CD4-positive, alpha-beta T cell treated with Interleukin-15 for 1 hour (primary cell): ENCODE data around the gene HRK.
A peak's percentile ranks its signal among the peaks of the same experiment; 100 is the strongest.

Experiments
- DNase-seq: peaks from one replicate; pipeline ENCODE4 v3.0.0-alpha.2; 2020

Gene HRK

GRCh38 chr12:116897476-116897875, 16.2 kb upstream of the HRK start:
- no peak for DNase-seq

GRCh38 chr12:116896411-116896924, 15.2 kb upstream of the HRK start:
- DNase-seq, result no peak

- no peak for DNase-seq
These were observed 13.7 kb upstream of the HRK start for GRCh38 chr12:116894913-116895312.

GRCh38 chr12:116892349-116893140, 11.3 kb upstream of the HRK start:
- no peak for DNase-seq

DNA sequence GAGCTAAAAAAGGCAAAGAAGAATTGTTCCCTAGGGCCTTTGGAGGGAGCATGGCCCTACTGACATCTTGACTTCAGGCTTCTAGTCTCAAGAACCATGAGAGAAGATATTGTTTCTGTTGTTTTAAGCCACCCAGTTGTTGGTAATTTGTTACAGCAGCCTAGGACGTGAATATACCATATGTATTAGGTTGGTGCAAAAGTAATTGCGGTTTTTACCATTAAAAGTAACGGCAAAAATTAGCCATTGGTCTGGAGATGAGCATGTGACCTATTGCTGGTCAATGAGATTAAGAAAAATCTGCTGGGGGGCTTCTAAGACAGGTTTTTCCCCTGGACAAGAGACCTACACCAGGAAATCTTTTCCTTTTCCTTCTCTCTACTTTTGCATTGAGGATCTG, 9.8 kb upstream of the HRK start:
- DNase-seq, result no peak

DNA sequence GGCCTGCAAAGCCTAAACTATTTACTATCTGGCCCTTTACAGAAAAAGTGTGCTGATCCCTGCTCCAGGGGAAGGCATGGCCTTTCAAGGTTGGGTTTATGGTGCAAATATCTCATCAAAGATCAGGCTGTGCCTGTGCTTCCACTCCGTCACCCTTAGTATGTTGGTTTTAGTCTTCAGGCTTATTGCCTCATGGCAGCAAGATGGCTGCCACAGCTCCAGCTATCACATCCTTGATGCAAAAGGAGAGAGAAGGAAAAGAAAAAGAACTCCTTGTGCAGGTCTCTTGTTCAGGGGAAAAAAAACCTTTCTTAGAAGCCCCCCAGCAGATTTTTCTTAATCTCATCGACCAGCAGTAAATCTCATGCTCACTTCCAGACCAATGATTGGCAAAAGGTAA, 9.1 kb upstream of the HRK start:
- DNase-seq, result no peak

- DNase-seq, result no peak
These were observed 6.7 kb upstream of the HRK start for GRCh38 chr12:116887897-116888296.

- no peak for DNase-seq
These were observed 6.0 kb upstream of the HRK start for GRCh38 chr12:116887244-116887643.

DNA sequence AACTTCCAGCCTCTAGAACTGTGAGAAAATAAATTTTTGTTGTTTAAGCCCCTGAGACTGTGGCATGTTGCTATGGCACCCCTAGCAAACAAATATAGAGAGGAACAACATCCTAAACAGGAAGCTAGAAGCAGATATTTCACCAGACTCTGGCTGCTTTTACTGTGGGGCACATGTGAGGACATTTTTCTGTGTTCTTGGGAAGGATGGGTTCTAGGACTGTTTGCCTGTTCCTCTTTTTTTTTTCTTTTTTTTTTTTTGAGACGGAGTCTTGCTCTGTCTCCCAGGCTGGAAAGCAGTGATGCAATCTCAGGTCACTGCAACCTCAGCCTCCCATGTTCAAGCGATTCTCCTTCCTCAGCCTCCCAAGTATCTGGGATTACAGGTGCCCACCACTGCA, 4.2 kb upstream of the HRK start:
- DNase-seq, result peak; percentile 37

- DNase-seq, result no peak
These were observed 3.6 kb upstream of the HRK start for GRCh38 chr12:116884871-116885270.

DNA sequence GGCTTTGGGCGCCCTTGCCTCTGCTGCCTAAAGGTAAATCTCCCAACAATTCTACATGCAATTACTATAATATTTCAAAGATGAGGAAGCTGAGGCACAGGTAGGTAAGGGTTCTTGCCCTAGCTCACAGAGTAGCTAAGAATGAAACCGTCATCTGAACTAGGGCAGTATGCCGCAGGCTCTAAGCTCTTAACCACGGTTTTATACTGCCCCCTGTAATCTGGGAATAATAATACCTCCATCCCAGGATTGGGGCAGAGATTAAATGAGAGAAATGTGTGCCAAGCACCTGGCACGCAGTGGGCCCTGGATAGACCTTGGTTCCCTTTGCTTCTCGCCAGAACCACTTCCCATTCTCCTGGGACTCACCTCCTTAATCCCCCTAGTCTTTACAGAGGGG, 1.5 kb upstream of the HRK start:
- DNase-seq, result no peak

- DNase-seq, result no peak
These were observed 751 bp upstream of the HRK start for GRCh38 chr12:116881877-116882507.

- DNase-seq, result peak; percentile 35
These were observed 370 bp downstream of the HRK start for GRCh38 chr12:116880817-116881324.

DNA sequence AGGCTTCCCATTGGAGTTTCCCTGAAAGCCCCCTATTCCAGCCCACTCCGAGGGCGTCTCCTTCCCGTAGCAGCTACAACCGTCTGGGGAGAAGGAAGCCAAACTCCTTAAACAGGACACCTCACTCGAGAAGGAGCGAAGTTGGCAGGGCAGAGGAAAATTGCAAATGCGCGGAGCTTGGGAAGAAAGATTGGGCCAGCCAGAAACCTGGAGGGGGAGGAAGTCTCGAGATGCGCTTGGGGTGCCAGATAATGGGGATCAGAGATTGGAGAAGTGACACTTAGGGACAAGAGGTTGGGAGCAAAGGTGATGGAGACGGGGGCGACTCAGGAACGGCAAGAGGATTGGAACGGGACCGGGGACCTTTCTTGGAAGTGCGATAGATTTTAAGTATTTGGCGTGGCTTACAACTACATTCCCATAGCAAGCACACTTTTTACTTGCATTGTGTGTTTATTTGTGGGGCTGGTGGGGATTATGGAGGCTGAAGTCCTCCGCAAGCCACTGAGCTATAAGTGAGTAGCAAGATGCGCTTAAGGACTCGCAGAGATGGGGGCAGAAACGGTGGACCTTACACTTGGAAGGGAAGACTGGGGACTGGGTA, 926 bp downstream of the HRK start:
- DNase-seq, result no peak

- no peak for DNase-seq
These were observed 1.6 kb downstream of the HRK start for GRCh38 chr12:116879509-116880212.

GRCh38 chr12:116878567-116879508, 2.4 kb downstream of the HRK start:
- DNase-seq, result no peak

- no peak for DNase-seq
These were observed 4.9 kb downstream of the HRK start for GRCh38 chr12:116876151-116876869.

DNA sequence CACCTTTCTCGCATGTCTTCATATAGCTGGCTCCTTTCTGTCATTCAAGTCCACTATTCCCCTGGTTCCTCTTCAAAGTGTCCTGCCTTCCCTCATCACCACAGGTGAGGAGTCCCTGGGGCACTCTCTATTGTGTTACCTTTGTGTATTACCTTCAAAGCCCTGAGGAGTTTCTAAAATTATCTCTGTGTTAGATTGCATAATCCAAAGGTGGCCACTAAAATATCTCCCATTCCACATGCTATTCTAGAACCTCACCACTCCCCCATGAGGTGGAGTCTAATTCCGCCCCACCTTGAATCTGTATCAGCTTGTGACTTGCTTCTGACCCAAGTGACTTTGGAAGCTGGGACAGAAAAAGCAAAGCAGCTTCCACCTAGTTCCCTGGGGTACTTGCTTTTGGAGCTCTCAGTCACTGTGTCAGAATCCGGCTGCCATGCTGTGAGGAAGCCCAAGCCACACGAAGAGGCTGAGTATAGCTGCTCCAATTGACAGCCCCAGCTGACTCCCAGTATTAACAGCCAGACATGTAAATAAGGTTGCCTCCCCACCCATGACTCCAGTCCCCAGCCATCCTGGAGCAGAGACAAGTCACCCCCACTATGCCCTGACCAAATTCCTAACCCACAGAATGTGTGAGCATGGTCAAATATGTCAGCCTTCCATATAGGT, 6.8 kb downstream of the HRK start:
- no peak for DNase-seq

GRCh38 chr12:116870306-116870705, 10.9 kb downstream of the HRK start:
- DNase-seq, result no peak

GRCh38 chr12:116867523-116867922, 13.7 kb downstream of the HRK start:
- DNase-seq, result no peak
